ENCODE results near the gene SLC38A8. TPM values are rescaled to one million over a fixed set of nuclear protein-coding genes. Genes with fewer than 3 reads are reported as not detected.

The SLC38A8 gene
- total RNA-seq, 2 experiments from 2014 or later: not detected

DNA sequence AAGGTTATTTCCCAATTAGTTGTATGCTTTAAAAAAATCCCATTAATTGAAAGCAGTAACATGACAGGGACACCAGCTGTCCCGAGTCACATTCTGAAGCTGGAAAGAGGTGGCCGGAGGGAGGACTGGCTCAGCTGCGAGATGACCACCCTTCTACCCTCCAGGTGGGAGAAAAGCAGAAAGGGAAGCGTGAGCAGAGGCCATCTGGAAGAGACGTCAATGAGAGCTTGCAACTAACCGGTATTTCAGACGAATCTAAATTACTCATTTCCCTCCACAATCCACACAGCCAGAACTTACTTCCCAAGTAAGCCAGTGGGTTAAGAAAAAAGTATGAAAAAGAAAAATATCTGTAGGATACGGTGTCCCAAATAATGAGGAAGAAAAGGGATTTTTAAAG, 28.5 kb upstream of the SLC38A8 start:
- Histone ChIP-seq H3K36me3 (ENCODE audit: insufficient read depth, low read length) (peaks cover 85% of the 10 kb centered on the region), H4K20me1 (ENCODE audit: insufficient read depth, low read length) (no peaks in the 10 kb centered on the region), H3K4me3 (ENCODE audit: low read depth, low read length, poor library complexity, severe bottlenecking) (no peak overlapping the region), H3K9me3 (ENCODE audit: low read length) (no peaks in the 10 kb centered on the region), H2AFZ (ENCODE audit: low read length) (no peak overlapping the region), H3K9me2 (ENCODE audit: insufficient read depth, low read length) (no peaks in the 10 kb centered on the region), H3K4me2 (ENCODE audit: low read length) (no peak overlapping the region), H3K4me1 (ENCODE audit: insufficient read depth, low read length, poor library complexity, severe bottlenecking) (no peaks in the 10 kb centered on the region), H3K79me2 (ENCODE audit: insufficient read depth, low read depth, low read length) (no peaks in the 10 kb centered on the region), H3K27ac (ENCODE audit: low read depth, low read length, poor library complexity, severe bottlenecking) (no peak overlapping the region)
- ChIA-PET POLR2A (interaction anchor here (1.5 kb wide), 1 partner anchor 10 kb away, joined by 4 read pairs; no protein-coding TSS in a partner anchor), CTCF (ENCODE audit: unreplicated experiment) (no interaction called here)
- intact Hi-C loops (cut with micrococcal nuclease; ENCODE audit: unreplicated experiment): no loop called here
- no TSS peak for BruUV-seq (replicated peaks)
- no peak for TF ChIP-seq EZH2phosphoT487 (IDR thresholded peaks at IDR 0.05; ENCODE audit: borderline replicate concordance, low read depth, low read length)
- TF ChIP-seq, protein P1, sequence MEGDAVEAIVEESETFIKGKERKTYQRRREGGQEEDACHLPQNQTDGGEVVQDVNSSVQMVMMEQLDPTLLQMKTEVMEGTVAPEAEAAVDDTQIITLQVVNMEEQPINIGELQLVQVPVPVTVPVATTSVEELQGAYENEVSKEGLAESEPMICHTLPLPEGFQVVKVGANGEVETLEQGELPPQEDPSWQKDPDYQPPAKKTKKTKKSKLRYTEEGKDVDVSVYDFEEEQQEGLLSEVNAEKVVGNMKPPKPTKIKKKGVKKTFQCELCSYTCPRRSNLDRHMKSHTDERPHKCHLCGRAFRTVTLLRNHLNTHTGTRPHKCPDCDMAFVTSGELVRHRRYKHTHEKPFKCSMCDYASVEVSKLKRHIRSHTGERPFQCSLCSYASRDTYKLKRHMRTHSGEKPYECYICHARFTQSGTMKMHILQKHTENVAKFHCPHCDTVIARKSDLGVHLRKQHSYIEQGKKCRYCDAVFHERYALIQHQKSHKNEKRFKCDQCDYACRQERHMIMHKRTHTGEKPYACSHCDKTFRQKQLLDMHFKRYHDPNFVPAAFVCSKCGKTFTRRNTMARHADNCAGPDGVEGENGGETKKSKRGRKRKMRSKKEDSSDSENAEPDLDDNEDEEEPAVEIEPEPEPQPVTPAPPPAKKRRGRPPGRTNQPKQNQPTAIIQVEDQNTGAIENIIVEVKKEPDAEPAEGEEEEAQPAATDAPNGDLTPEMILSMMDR (conservative IDR thresholded peaks at IDR 0.05; ENCODE audit: low read length): no peak
- DNase-seq (ENCODE audit: low spot score): no peak

DNA sequence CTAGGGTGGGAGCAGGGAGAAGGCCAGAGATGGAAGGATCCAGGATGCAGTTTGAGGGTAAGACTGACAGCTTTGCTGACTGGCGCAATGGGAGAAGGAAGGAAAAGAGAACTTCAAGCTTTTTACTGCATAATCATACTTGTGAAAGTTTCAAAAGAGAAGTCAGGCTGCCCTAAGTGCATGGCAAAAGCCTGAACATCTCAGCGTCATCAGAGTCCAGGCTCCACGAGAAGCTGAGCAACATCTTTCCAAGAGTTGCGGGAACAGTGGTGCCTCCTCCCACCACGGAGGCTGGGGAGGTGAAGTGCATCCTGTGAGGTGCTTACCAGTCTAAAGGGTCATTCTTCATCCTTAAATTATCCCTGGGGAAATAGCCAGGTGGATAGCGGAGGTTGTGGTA, 26.9 kb upstream of the SLC38A8 start:
- Histone ChIP-seq H3K27ac (ENCODE audit: low read depth, low read length, poor library complexity, severe bottlenecking) (no peak overlapping the region), H2AFZ (ENCODE audit: low read length) (no peak overlapping the region), H3K4me2 (ENCODE audit: low read length) (no peak overlapping the region), H3K79me2 (ENCODE audit: insufficient read depth, low read depth, low read length) (no peaks in the 10 kb centered on the region), H3K36me3 (ENCODE audit: insufficient read depth, low read length) (peaks cover 86% of the 10 kb centered on the region), H3K4me1 (ENCODE audit: insufficient read depth, low read length, poor library complexity, severe bottlenecking) (no peaks in the 10 kb centered on the region), H4K20me1 (ENCODE audit: insufficient read depth, low read length) (no peaks in the 10 kb centered on the region), H3K9me2 (ENCODE audit: insufficient read depth, low read length) (no peaks in the 10 kb centered on the region), H3K4me3 (ENCODE audit: low read depth, low read length, poor library complexity, severe bottlenecking) (no peak overlapping the region), H3K9me3 (ENCODE audit: low read length) (no peaks in the 10 kb centered on the region)
- no peak for DNase-seq (ENCODE audit: low spot score)
- no TSS peak for BruUV-seq (replicated peaks)
- intact Hi-C loops (cut with micrococcal nuclease; ENCODE audit: unreplicated experiment): no loop called here
- no peak for TF ChIP-seq EZH2phosphoT487 (IDR thresholded peaks at IDR 0.05; ENCODE audit: borderline replicate concordance, low read depth, low read length)
- ChIA-PET POLR2A (interaction anchor here (0.7 to 1.5 kb wide), 2 partner anchors 8 to 15 kb away, joined by 3 to 4 read pairs; no protein-coding TSS in a partner anchor), CTCF (ENCODE audit: unreplicated experiment) (no interaction called here)

DNA sequence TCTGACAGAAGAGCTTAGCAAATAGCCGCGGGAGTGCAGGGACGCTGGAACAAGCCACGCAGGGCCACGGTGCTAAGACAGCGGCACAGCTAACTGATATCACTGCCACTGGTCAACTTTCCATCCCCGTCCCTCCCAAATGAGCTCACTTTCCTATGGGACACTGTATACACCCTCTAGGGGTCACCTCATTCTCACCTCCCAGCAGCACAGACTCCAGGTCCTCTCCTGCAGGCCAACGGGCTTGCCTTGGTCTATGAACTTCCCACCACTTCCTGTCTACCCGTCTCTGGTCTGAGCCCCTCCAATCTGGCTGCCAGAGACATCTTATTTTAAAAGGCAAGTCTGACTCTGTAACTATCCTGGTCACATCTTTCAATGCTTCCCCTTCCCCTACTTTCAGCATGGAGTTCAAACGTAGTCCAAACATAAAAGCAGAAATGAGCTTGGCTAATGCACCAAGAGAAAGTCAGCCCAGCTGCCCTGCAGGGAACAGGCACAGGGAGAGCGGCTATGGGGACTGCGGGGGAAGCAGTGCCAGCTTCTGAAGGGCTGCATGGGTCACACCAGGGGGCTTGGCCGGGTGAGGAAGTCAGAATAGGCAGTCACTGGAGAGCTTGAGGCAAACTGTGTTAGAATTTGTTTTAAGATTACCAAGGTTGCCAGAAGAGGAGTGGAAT, 26.3 kb upstream of the SLC38A8 start:
- no peak overlapping the region for H3K4me3 ChIP-seq (ENCODE audit: low read depth, low read length, poor library complexity, severe bottlenecking)
- no peaks in the 10 kb centered on the region for H4K20me1 ChIP-seq (ENCODE audit: insufficient read depth, low read length)
- no peaks in the 10 kb centered on the region for H3K4me1 ChIP-seq (ENCODE audit: insufficient read depth, low read length, poor library complexity, severe bottlenecking)
- H2AFZ ChIP-seq (ENCODE audit: low read length): no peak overlapping the region
- no peaks in the 10 kb centered on the region for H3K79me2 ChIP-seq (ENCODE audit: insufficient read depth, low read depth, low read length)
- no peak overlapping the region for H3K4me2 ChIP-seq (ENCODE audit: low read length)
- DNase-seq (ENCODE audit: low spot score): no peak
- intact Hi-C loops (cut with micrococcal nuclease; ENCODE audit: unreplicated experiment): no loop called here
- peaks cover 86% of the 10 kb centered on the region for H3K36me3 ChIP-seq (ENCODE audit: insufficient read depth, low read length)
- H3K9me2 ChIP-seq (ENCODE audit: insufficient read depth, low read length): no peaks in the 10 kb centered on the region
- H3K27ac ChIP-seq (ENCODE audit: low read depth, low read length, poor library complexity, severe bottlenecking): no peak overlapping the region
- ChIA-PET CTCF (ENCODE audit: unreplicated experiment) (no interaction called here), POLR2A (interaction anchor here (0.6 kb wide), 1 partner anchor 9 kb away, joined by 3 read pairs; no protein-coding TSS in a partner anchor)
- H3K9me3 ChIP-seq (ENCODE audit: low read length): no peaks in the 10 kb centered on the region
- TF ChIP-seq EZH2phosphoT487 (IDR thresholded peaks at IDR 0.05; ENCODE audit: borderline replicate concordance, low read depth, low read length): no peak
- TF ChIP-seq, protein P1 (conservative IDR thresholded peaks at IDR 0.05; ENCODE audit: low read length): no peak
- BruUV-seq (replicated peaks): no TSS peak

Data from OCI-LY7 (cell line).